ENCODE measurements around the gene SRSF2.
A peak's percentile ranks its signal among the peaks of the same experiment; 100 is the strongest.
"Not testable (repeated sequence)": the region's sequence is repeated elsewhere in the genome, so short reads cannot be mapped to it uniquely, and the experiment has no call there.

SRSF2 gene

DNA sequence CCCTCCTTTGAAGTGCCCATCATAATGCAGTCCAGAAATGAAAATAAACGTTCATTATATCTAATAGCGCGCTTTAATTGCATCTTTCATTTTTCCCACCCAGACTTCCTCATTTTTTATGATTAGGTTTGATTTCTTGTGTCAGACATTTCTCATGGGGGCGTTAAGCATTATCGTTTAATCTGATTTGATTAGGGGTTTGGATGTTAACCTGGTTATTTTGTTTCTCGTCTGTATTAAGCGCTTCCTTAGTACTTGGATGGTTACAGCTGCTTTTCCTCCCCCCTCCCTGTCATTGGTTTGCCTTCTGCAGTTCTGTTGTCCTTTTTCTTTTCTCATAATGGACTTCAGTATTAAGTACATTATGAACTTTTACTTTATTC lies 1.3 kb upstream of the SRSF2 start:
- no peak for DNase-seq (ENCODE audit: low read depth)

DNA sequence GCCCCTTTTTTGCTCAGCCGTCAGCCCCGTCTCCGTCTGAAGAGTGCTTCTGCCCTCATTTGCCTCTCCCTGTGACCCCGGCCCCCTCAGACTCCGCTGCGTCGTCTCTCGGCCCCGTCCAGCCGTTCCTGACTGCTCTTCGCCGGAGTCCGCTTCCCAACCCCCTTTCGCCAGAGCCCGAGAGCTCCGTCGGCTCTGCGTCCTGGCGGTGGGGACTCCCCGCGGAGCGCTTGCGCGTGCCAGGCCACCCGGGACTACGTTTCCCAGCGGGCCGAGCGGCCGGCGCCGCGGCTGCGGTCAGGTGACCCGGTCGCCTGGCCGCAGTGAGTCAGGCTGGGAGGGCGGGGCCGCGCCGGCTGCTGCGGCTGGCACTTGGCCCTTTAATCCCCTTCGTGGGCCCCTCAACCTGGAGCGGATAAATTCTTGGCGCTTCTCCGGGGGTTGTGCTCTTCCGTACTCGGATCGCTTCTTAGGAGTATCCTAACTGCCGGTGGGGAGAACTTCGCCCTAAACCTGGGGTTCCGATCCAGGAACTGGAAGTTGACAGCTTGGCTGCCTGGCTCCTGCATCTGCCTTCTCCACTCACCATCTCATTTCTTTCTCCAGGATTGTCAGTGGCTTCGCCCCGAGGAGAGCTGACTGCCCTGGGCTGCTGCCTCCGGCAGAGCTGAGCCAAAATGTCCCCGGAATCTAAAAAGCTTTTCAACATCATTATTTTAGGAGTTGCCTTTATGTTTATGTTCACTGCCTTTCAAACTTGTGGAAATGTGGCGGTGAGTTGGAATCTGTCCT lies 741 bp upstream of the SRSF2 start, which contains the start of gene MFSD11:
TSS of gene MFSD11 (plus strand) at position 444 of the 792 bp plus-strand sequence. CDS start at position 678, 234 bp downstream.
- peak; percentile 90 for DNase-seq (ENCODE audit: low read depth)

DNA sequence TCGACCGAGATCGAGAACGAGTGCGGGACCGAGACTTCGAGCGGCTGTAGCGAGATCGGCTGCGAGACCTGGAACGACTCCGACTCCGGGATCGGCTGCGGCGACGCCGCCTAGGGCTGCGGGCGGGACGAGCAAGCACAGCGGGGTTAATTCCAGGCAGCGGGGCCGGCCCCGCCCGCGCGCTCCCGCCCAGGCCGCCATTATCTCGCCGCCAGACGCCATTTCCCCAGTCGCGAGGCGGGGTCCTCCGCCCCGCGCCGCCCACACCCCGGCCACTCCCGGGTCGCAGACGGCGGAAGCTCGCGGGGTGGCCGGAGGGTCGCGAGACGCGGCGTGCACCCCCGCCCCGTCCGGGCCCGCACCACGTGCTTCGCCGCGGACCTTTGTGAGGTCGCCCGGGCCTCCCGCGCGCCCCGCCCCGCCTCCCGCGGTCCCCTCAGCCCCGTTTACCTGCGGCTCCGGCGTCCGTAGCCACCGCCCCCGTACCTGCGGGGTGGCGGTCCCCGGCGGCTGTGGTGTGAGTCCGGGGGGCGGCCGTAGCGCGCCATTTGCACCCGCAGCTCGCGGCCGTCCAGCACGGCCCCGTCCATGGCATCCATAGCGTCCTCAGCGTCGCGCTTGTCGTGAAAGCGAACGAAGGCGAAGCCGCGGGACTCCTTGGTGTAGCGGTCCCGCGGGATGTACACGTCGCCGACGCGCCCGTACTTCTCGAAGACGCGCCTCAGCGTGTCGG lies 616 bp downstream of the SRSF2 start:
- peak; percentile 62 for DNase-seq (ENCODE audit: low read depth)

DNA sequence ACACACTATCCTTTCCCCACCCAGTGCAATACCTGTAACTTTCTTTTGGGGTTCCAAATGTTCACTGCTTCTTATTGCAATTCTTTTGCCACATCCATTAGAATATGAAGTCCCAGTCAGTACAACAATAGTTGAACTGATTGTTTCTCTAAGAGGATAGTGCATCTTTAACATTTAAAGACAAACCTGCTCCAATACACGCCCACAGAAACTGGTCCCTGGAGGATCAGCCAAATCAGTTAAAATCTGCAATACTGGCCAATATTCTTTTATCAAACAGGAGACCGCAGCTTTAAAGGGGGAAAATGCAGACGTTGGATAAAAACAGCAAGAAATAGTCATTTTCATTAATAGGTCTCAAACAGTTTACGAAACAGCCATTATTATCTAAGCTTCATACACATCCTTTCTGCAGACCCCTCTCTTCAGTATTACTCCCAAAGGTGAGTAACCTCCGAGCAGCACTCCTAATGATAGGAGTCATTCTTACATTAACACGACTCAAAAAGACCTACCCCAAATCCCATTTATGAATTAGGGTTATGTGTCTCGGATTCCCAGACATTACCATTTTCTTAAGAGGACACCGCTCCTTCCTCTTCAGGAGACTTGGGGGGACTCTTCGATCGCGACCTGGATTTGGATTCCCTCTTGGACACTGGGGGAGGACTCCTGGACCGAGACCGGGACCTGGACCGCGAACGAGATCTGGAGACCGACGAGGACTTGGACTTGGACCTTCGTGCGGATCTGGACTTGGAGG lies 1.4 kb downstream of the SRSF2 start:
- no peak for DNase-seq (ENCODE audit: low read depth)

DNA sequence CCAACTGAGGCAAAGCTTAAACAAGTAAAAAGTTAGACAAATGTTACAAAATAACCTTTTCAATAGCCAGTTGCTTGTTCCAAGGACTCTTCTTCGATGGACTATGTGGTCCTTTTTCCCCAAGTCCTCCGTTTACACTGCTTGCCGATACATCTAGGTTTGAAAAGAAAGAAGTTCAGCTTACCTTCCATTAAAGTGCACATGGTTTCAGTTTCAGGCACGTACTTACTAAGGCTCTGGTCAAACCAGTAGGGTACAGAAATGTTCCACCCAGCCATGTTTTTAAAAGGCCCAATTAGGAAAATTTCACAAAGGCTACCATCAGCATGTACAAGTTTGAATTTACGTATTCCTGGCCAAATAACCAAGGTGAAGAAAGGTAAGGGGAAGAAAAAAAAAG lies 2.1 kb downstream of the SRSF2 start:
- no peak for DNase-seq (ENCODE audit: low read depth)

DNA sequence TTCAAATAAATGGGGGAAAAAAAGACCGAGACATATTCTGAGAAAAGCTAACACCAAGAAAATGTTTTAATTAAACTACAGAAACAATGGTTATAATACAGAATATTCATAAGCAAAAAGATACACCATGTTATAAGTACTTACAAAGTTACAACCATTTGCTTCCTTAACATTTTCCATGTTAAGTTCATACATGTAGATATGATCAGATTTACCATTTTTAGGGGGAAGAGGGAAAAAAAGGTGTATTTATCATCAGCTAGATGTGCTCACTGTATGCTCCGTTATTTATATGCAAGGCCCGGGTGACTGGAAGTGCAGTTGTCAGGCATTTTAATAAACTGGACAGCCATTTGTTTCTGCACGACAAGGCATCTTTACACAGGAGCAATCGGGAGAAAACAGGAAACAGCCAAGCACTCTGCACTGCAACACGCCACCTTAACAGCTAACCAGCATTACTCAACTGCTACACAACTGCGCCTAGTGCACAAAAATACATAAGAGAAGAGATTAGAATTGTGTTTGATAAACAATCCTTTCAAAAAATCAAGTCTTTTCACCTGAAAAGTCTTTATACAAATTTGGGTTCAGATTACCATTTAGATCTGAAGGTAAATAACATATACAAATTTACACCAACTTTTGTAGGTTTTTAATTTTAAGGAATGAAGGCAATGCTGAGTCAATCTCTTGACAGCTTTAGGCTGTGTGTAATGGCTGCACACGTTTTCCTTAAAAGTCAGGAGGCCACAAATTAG lies 2.9 kb downstream of the SRSF2 start:
- DNase-seq (ENCODE audit: low read depth), result no peak

DNA sequence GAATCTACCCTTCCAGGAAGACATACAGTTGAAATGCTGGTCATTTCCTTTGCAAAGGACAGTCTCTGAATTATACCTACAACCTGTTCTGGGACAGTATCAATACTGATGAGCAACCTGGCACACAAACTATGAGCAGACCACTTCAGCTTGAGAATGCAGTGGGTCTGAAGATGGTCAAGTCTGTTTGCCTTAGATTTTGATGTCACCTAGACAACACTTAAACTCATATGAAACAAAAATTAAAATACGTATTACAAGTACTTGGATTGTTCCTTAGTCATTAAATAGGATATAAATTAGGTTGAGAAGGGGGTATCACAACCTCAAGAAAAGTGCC lies 3.5 kb downstream of the SRSF2 start:
- DNase-seq (ENCODE audit: low read depth), result no peak

DNA sequence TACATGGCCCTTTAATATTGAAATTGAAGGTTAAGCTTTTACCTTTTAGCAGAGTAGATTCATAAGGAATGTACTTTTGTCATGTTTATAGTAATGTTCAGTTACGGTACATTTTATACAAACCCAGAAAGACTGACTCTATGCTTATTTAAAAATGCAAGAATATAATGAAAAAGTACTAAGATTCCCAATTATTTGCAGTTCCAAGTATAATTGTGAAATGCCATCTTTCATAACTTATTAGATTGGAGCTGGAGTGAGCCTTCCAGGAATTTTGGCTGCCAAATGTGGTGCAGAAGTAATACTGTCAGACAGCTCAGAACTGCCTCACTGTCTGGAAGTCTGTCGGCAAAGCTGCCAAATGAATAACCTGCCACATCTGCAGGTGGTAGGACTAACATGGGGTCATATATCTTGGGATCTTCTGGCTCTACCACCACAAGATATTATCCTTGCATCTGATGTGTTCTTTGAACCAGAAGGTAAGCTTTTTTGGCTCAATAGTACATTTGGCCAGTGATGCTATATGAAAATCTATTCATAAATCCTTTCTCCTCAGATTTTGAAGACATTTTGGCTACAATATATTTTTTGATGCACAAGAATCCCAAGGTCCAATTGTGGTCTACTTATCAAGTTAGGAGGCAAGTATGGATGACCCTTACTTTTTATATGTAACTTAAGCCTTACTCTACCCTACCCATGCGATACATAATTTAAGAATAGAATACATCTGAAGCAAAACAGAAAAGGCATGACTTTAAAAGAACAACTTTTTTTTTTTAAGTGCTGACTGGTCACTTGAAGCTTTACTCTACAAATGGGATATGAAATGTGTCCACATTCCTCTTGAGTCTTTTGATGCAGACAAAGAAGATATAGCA lies 4.2 kb downstream of the SRSF2 start:
- DNase-seq (ENCODE audit: low read depth), result no peak

DNA sequence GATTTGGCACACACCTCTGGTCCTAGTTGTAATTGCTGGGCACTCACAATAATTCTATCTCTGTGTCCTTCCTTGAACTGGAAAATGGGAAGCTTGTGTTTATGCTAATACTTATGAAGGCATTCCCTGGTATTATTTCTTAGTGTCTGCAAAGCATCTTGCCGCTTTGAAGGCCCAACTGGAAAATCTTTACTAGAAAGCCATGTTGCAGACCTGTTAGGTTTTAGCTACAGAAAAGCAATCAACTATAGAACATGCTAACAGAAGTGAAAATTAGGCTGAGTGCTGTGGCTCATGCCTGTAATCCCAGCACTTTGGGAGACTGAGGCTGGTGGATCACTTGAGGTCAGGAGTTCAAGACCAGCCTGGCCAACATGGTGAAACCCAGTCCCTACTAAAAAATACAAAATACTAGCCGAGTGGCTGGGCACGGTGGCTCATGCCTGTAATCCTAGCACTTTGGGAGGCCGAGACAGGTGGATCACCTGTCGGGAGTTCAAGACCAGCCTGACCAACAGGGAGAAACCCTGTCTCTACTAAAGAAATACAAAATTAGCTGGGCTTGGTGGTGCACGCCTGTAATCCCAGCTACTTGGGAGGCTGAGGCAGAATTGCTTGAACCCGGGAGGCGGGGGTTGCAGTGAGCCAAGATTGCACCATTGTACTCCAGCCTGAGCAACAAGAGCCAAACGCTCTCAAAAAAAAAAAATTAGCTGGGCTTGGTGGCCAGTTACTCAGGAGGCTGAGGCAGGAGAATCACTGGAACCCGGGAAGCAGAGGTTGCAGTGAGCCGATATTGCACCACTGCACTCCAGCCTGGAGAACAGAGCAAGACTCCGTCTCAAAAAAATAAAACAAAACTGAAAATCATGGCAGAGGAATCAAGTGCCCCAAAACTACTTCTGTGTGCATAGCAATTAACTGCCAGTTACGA lies 5.1 kb downstream of the SRSF2 start:
- DNase-seq (ENCODE audit: low read depth), result not testable (repeated sequence)

DNA sequence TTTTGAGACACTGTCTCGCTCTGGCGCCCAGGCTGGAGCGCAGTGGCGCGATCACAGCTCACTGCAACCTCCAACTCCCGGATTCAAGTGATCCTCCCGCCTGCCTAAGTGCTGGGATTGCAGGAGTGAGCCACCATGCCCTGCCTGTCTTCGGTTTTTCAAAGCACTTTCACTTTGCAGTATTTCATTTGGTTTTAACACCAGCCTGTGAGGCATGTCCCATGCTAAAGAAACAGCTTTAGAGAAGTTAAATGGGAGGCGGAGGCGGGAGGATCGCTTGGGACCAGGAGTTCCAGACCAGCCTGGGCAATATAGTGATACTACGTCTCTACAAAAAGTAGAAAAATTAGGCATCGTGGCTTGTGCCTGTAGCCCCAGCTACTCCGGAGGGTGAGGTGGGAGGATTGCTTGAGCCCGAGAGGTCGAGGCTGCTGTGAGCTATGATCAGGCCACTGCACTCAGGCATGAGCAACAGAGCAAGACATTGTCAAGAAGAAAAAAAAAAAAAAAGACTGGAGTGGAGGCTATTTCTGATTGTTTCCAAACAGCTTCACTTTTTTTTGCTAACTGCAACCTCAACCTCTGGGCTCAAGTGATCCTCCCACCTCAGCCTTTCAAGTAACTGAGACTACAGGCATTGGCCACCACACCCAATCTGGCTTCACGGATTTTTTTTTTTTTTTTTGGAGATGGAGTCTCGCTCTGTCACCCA lies 9.2 kb downstream of the SRSF2 start:
- no peak for DNase-seq (ENCODE audit: low read depth)

DNA sequence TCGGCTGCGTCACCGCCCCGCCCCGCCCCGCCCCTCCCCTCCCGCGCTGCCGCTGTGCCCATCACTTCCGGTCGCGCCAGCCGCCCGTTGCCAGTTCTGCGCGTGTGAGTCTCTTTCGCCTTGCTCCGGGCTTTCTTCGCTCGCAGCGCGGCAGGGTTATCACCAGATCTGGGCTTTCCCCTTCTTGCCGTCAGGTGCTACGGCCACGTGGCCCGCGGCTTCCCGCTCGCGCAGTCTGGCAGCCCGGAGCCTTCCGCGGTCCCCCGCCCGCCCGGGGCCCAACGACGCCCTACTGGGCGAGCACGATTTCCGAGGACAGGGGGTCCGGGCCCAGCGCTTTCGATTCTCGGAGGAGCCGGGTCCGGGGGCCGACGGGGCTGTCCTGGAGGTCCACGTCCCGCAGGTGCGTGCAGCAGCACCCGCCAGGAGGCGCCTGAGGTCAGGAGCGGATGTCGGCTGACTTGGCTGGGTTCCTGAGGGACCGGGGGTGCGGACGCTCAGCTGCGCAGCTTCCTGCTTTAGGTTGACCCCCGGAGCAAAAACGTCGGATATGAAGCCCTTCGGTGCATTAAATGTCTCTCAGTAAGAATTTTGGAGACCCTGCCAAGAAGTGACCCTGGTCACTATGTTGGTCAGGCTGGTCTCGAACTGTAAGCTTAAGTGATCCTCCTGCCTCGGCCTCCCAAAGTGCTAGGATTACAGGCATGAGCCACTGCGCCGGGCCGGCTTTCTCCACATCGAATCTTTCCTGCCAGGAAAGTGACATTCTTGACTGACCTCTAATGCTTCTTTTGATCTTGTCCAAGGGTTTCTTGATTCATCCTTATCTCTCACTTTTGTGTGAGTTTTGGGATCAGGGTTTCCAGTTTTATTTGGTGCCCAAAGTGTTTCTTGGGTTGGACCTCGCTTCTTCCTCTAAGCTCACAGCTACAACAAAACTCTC lies 10.1 kb downstream of the SRSF2 start, which contains the start of gene METTL23:
TSS of gene METTL23 (plus strand) at position 64 of the 943 bp plus-strand sequence. CDS start 2,872 bp downstream, outside the sequence.
- no peak for DNase-seq (ENCODE audit: low read depth)

DNA sequence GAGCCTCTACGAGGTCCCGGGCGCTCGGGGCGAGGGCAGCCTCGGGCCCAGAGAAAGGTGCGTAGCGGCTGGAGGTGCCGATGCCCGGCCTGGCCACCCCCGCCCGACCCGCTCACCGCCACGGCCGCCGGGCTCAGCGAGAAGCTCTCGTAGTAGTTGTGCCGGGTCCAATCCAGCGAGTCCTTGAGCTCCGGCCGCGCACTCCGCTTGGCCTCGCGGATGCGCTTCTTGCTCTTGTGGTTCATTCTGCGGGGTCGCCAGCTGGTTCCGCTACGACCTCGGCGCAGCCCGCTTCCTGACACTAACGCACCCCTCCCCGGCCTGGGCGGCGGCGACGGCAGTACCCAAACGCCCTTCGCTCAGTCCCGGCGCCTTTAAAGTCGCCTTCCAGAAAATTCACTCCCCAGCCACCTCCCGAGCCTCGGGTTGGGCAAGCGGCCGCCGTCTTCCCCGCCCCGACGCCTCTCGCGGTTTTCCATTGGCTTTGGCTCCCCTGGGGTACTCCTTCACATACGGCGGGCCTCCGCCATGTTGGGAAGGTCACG lies 10.8 kb downstream of the SRSF2 start, which contains the start of gene JMJD6:
TSS of gene JMJD6 (minus strand) at position 376 of the 545 bp plus-strand sequence. CDS start at position 245, 131 bp downstream.
- peak; percentile 88 for DNase-seq (ENCODE audit: low read depth)

DNA sequence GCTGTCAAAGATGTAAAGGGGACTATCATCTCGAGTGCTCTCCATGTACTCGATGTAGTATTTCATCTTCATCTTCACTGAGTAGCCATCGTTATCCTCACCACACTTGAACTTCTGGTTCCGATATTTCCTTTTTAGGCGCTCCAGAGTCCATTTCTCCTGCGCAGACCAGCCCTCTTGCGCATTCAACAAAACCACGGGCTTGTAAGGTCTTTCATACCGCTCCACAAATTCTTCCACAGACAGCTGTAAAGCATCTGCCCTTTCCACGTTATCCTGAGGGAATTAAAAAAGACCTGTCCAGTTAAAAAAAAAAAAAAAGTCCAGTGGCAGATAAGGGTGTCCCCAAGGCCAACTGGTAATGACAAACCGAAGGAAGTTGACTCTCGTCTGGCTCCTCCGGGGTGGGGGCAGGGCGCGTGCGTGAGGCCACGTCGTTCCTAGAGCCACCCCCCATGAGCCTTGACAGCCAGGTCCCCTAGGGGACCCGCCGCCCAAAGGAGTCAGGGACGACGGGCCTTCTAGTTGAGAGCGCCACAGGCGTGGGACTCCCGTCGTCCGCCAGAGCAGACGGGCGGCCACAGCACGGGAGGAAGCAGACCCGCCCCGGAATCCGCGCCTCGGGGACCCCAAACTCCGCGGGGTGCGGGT lies 11.4 kb downstream of the SRSF2 start:
- DNase-seq (ENCODE audit: low read depth), result peak; percentile 52

DNA sequence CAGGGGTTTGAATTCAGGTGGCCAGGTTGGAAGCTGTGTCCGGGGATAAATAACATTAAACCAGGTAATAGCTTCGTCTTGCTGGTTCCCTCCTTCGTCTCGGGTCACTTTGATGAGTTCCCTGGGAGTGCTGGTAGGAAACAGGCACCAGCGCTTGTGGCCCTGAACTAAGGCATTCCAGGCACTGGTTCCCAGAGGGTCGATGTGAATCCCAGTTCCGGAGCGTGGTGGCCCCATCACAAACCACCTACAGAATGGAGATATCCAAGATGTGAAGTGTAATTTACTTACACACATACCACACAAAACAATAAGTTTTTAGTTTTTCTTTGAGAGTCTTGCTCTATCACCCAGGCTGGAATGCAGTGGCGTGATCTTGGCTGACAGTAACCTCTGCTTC lies 13.3 kb downstream of the SRSF2 start:
- no peak for DNase-seq (ENCODE audit: low read depth)

DNA sequence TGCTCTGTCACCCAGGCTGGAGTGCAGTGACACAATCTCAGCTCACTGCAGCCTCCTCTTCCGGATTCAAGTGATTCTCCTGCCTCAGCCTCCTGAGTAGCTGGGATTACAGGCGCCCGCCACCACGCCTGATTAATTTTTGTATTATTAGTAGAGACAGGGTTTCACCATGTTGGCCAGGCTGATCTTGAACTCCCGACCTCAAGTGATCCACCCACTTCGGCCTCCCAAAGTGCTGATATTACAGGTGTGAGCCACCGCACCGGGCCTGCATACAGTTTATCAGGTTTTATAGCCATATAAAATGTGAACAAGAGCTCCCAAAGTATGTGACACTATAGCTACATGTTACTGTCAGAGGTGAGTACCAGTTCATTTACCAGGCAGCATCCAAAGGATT lies 14.2 kb downstream of the SRSF2 start:
- DNase-seq (ENCODE audit: low read depth), result not testable (repeated sequence)

DNA sequence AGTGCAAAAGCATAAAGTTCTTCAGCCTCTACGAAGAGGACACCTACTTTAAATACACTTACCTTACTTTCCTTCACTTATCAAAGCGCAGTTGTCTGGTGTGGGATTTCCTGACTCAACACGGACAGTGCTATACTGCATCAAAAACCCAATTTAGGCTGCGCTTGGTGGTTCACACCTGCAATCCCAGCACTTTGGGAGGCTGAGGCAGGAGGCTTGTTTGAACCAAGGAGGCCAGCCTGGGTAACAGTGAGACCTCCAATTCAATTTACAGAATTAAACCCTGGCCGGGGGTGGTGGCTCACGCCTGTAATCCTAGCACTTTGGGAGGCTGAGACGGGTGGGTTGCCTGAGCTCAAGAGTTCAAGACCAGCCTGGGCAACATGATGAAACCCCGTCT lies 14.9 kb downstream of the SRSF2 start:
- DNase-seq (ENCODE audit: low read depth), result no peak

DNA sequence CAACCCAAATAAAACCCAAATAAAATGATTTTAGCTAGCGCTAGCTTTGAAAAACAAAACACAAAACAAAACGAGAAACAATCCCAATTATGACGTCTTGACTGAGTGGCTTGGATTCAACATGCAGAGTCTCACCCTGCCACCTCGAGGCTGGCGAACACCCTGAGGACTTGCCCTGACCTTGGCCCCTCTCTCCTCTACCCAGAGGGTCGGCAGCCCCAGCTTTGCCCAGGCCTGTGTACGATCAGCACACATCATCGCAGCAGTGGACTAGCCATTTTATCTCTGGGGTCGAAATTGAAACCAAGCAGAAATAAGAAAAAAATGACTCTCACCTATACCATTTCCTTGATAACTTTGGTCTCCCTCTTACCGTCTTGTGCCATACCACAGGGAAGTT lies 15.7 kb downstream of the SRSF2 start:
- no peak for DNase-seq (ENCODE audit: low read depth)

Measured in stimulated activated CD8-positive, alpha-beta memory T cell treated with anti-CD3 and anti-CD28 coated beads, Interleukin-12 subunit alpha, Interleukin-12 subunit beta, amount 100 ng/mL, for 4 hours (primary cell).